ENCODE results near the gene SPDYE16.
"Not testable (repeated sequence)": the region's sequence is repeated elsewhere in the genome, so short reads cannot be mapped to it uniquely, and the experiment has no call there.

GRCh38 chr7:76583636-76584281 is 40.7 kb upstream of the SPDYE16 start:
- not testable (repeated sequence) for TF ChIP-seq EZH2phosphoT487 (IDR thresholded peaks at IDR 0.05; ENCODE audit: insufficient read depth, low read depth); EZH2 (IDR thresholded peaks at IDR 0.05; ENCODE audit: insufficient read depth, poor library complexity, severe bottlenecking)

Data from GM23248 (cell line).